Islet of Langerhans (tissue), 1 donor: ENCODE measurements around the gene GMPS.
"Not testable (repeated sequence)": the region's sequence is repeated elsewhere in the genome, so short reads cannot be mapped to it uniquely, and the experiment has no call there.

Experiments
- FAIRE-seq: peaks from one replicate; lab custom pipeline; 2011; peaks lifted over from hg19 to GRCh38; lab: Jason Lieb, UNC

The GMPS gene

GRCh38 chr3:155944081-155944480 lies 73.6 kb downstream of the GMPS start:
- peak; percentile 36 for FAIRE-seq

DNA sequence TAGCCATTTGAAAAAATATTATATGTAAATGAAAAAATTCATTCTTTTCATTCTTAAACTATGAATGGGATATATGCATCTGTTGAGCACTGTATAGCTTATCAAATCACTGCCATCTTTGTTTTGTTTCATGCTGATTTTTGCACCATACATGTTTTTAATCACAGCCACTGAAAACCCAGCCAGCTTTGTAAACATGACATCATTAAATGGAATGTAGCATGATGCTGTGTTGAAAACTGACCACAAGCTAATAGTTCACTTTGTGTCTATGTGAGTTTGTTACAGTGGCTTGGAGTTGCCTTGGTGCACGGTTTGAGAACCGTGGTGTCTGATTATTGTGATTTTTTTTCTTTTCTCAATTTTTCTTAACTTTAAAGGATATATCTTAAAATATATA lies 75.7 kb downstream of the GMPS start:
- FAIRE-seq = no peak

- FAIRE-seq = no peak
Observed at GRCh38 chr3:155948476-155948875, 78.0 kb downstream of the GMPS start.

- no peak for FAIRE-seq
Observed at GRCh38 chr3:155949453-155950217, 79.2 kb downstream of the GMPS start.

DNA sequence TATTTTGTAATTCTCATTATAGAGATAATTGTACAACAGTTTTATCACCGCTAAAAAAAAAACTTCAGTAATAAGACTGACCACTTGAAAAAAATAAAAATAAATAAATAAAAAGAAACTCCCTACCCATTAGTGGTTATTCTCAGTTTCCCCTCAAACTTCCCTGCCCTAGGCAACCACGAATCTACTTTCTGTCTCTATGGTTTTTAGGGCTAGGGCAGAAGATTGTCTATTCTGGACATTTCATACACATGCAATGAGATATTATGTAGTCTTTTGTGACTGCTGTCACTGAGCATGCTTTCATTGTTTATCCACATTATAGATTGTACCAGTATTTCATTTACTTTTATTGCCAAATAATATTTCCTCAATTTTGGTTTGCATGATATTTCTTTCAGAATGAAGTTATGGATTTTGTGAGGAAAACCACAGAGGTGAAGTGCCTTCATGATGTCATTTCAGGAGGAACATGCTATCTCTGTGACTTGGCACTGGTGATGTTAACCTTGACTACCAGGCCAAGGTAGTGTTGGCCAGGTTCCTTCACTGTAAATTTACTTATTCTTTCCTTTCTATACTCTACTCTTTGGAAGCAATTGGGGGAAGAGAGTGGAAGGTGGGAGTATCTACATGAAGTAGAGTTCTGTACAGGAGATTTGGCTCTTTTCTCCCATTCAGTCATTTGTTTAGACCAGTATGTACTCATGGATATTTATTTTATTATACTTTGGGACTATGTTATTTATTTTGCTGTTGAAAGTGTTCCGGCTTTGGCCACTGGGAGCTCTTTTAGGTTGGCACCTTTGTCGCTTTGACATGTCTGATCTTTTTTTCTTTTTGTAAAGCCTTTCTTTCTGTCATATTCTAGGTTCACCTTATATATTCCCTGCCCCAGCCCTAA lies 86.3 kb downstream of the GMPS start:
- no peak for FAIRE-seq

DNA sequence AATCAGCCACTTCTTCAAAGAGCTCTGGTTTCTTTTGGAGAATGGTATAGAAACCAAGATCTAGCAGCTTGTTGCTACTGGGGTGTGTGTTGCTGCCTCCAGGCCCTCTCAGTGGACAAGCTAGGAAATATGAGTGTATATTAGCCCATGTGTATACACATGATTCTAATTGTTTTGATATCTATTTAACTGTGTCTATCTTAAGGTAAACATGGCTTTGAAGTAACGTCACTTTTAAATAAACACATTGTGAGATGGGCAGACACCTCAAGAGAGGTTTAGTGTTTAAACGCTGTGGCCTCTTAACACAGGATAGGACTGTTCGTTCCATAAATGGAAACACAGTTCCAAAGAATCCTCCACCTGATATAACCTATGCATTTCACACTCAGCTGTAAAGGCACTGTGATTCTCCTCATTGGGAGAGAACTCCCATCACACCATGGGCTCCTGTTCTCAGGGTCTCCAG lies 87.0 kb downstream of the GMPS start:
- FAIRE-seq = no peak

DNA sequence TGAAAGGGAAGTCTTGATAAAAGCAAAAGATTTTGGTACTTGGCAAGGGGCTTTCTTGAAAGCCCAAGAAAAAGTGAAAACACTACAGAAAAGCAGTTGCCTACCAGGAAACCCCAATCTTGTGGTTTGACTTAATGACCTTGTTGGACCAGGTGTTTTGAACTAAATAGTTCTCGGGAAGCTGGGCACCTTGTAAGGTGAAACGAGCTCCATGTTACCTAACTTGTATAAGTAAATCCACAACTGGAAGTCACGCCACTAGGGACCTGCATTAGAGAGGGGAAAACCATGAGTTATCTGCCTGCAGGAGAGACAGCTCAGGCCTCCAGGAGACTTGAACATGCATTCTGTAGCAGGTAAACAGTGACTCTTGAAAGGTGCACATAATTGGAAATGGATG lies 88.2 kb downstream of the GMPS start:
- no peak for FAIRE-seq

GRCh38 chr3:155960060-155960459 lies 89.6 kb downstream of the GMPS start:
- FAIRE-seq = no peak

DNA sequence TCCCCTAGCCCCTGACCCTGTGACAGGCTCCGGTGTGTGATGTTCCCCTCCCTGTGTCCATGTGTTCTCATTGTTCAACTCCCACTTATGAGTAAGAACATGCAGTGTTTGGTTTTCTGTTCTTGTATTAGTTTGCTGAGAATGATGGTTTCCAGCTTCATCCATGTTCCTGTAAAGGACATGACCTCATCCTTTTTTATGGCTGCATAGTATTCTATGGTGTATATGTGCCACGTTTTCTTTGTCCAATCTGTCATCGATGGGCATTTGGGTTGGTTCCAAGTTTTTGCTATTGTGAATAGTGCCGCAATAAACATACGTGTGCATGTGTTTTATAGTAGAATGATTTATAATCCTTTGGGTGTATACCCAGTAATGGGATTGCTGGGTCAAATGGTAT lies 90.6 kb downstream of the GMPS start:
- FAIRE-seq = not testable (repeated sequence)

DNA sequence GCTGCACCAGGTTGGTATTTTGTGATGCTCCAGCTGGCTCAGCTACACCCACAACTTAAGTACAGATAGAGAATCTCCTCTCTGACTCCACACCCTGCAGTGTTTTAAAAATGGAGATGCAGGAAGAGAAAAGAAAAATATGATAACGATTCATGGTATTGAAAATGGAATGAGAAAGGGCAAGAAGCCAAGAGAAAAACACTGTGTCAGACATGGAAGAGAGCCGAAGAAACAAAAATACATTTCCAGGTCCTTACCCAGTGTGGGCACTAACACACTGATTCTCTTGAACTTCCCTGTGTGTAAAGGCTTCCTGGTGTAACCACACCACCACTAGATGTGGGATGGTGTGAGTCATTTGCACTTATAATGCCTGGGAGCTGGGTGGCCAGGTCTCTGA lies 93.1 kb downstream of the GMPS start:
- no peak for FAIRE-seq

DNA sequence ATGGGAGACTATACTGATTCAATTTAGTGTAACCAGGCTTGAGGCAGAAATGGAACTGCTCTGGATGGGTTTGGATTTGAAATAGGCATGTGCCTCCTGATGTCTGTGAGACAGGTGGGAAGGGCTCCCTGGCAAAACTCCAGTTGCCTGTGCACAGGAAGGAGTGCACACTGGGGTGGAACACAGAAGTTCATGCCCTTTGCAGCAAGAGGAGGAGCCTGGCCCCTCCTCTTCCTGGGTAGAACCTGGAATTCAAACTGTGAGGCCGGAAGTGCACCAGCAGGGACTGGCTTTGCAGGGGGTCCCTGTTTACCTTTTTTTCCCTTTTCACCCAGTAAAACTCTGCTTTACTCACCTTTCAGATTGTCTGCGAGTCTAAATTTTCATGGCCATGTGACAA lies 99.9 kb downstream of the GMPS start:
- FAIRE-seq = no peak

DNA sequence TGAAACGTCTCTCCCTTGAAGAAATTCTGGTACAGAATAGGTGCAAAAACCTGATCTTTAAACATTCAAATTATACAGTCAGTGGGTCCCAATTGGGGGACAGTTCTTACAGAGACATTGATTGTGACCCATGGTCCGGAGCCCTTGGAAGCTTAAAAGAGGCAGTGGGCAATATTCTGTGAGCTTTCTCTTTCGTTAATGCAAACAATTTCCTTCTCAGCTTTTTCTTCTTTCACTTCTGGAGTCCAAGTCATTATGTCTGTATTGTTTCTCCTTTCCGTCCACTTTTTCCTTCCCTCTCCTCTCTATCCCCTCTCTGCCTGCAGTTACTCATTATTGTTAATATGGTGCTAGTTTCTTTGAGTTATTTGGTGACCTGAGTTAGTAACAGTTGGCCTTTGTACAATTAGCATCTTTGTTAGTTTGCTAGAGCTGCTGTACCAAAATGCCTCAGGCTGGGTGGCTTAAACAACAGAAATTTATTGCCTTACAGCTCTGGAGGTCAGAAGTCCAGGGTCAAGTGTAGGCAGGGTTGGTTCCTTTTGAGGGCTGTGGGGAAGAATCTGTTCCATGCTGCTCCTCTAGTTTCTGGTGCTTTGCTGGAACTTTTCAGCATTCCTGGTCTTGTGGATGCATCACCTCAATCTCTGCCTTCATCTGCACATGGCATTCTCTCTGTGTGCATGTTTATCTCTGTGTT lies 102.6 kb downstream of the GMPS start:
- FAIRE-seq = no peak

DNA sequence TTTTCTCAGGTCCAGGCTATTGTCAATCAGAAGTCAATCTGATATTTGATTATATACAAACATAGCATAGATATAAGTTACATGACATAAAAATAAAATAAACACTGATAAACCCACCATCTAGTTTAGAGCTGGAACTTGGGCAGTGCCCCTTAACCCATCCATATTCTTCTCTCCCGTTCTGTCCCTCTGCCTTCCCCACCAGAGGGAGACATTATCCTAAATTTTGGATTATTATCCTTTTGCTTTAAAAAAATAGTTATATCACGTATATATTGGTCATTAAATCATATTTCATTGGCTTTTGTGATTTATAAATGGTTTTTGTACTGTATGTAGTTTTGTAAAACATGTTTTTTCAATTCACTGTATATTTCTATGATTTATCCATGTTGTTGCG lies 107.9 kb downstream of the GMPS start:
- FAIRE-seq = no peak

- FAIRE-seq = no peak
Observed at GRCh38 chr3:155979746-155980145, 109.3 kb downstream of the GMPS start.

GRCh38 chr3:155981669-155982068 lies 111.2 kb downstream of the GMPS start:
- no peak for FAIRE-seq

DNA sequence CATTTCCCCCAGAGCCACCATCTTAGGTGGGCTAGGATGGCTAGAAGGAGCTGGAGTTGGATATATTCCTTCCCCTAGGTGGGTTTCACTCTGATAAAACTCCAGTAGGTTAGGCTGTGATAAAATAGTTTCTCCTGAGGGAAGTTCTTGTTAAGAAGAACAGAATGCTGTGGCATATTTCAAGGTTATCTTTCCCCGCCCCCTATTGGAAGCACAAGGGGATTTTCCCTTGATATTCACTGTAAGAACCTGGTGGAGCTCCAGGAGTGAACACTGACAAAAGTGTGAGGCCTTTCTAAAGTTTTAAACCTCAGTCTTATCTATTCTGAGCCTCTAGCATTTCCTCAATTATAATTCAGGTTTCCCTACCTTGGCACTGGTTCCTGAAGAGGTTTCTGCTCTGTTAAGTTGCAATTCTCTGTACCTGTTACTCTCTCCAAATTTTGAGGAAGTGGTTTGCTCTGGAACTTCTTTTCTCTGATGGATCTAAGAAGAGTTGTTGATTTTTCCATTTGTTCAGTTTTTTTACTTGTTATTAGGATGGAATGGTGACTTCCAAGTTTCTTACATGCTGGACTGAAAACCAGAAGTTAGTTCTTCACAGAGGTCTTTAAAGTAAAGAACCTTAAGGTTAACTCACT lies 113.5 kb downstream of the GMPS start:
- FAIRE-seq = no peak

GRCh38 chr3:155984791-155985417 lies 114.5 kb downstream of the GMPS start:
- FAIRE-seq = no peak

GRCh38 chr3:155989536-155989935 lies 119.1 kb downstream of the GMPS start:
- FAIRE-seq = no peak

GRCh38 chr3:155991212-155991611 lies 120.8 kb downstream of the GMPS start:
- FAIRE-seq = no peak

GRCh38 chr3:155991847-155992246 lies 121.4 kb downstream of the GMPS start:
- no peak for FAIRE-seq
